Neuronal stem cell (in vitro differentiated cells): ENCODE measurements around the gene NDC1.

Source experiments
- DNase-seq: peaks from one replicate; pipeline ENCODE4 v3.0.0-alpha.2; 2013; ENCODE audit warnings: low spot score
- H2AFZ ChIP-seq: one replicate; pipeline ENCODE4 v1.6.1; 2013; ENCODE audit warnings: mild to moderate bottlenecking, low read length, inconsistent platforms
- H2AK5ac ChIP-seq: 2 replicates; pipeline ENCODE4 v1.6.1; 2013; ENCODE audit warnings: low read depth, mild to moderate bottlenecking, inconsistent platforms, low read length, moderate library complexity, mixed read lengths
- H2BK120ac ChIP-seq: 2 replicates; pipeline ENCODE4 v1.6.1; 2013; ENCODE audit warnings: low read depth, mild to moderate bottlenecking, inconsistent platforms, low read length, moderate library complexity, mixed read lengths
- H2BK12ac ChIP-seq: one replicate; pipeline ENCODE4 v1.6.1; 2013; ENCODE audit warnings: low read length, inconsistent platforms
- H2BK15ac ChIP-seq: 2 replicates; pipeline ENCODE4 v1.6.1; 2013; ENCODE audit warnings: mild to moderate bottlenecking, low read length, inconsistent platforms, mixed read lengths
- H2BK5ac ChIP-seq: one replicate; pipeline ENCODE4 v1.6.1; 2013; ENCODE audit warnings: inconsistent platforms, mild to moderate bottlenecking, low read length, moderate library complexity
- H3K14ac ChIP-seq: one replicate; pipeline ENCODE4 v1.6.1; 2013; ENCODE audit warnings: low read length, inconsistent platforms
- H3K18ac ChIP-seq: 2 replicates; pipeline ENCODE4 v1.6.1; 2013; ENCODE audit warnings: low read length, inconsistent platforms
- H3K23ac ChIP-seq: 2 replicates; pipeline ENCODE4 v1.6.1; 2013; ENCODE audit warnings: low read depth, mild to moderate bottlenecking, mixed read lengths, low read length, inconsistent platforms; ENCODE audit not compliant: poor library complexity
- H3K27ac ChIP-seq: replicated peaks from 3 replicates; pipeline ENCODE4 v1.5.1; 2013; ENCODE audit warnings: low read length, inconsistent platforms
- H3K27me3 ChIP-seq, 3 experiments: 2 replicates each; pipeline ENCODE4 v1.6.1; 2013; ENCODE audit warnings: low read length in 3 of 3, mild to moderate bottlenecking in 2 of 3, inconsistent platforms in 1 of 3, low read depth in 1 of 3, mixed read lengths in 1 of 3, moderate library complexity in 1 of 3; ENCODE audit not compliant: control insufficient read depth in 3 of 3, insufficient read depth in 3 of 3
- H3K36me3 ChIP-seq, 2 donors: replicated peaks in 1 of 2; 2 replicates each; pipeline ENCODE4 v1.6.1; 2013; ENCODE audit warnings: low read length in 2 of 2; ENCODE audit not compliant: control insufficient read depth in 2 of 2, insufficient read depth in 2 of 2
- H3K4ac ChIP-seq: 2 replicates; pipeline ENCODE4 v1.6.1; 2013; ENCODE audit warnings: inconsistent platforms, mild to moderate bottlenecking, low read length, moderate library complexity
- H3K4me1 ChIP-seq, 2 donors: 1 replicate in 1 of 2; 2 replicates in 1 of 2; pipeline ENCODE4 v1.6.1; 2013; ENCODE audit warnings: low read length in 2 of 2, low read depth in 1 of 2; ENCODE audit not compliant: control insufficient read depth in 2 of 2, insufficient read depth in 1 of 2
- H3K4me2 ChIP-seq: one replicate; pipeline ENCODE4 v1.6.1; 2013; ENCODE audit warnings: mild to moderate bottlenecking, low read length, inconsistent platforms; ENCODE audit not compliant: insufficient read depth, poor library complexity, severe bottlenecking
- H3K4me3 ChIP-seq, 2 donors: 2 replicates each; pipeline ENCODE4 v1.5.1; 2013; ENCODE audit warnings: low read length in 2 of 2, mild to moderate bottlenecking in 2 of 2, inconsistent platforms in 1 of 2, moderate library complexity in 1 of 2
- H3K79me1 ChIP-seq: one replicate; pipeline ENCODE4 v1.6.1; 2013; ENCODE audit warnings: low read depth, mild to moderate bottlenecking, inconsistent platforms, low read length, moderate library complexity
- H3K9ac ChIP-seq: one replicate; pipeline ENCODE4 v1.6.1; 2013; ENCODE audit warnings: mild to moderate bottlenecking, low read depth, low read length, inconsistent platforms; ENCODE audit not compliant: poor library complexity
- H3K9me3 ChIP-seq, 2 donors: replicated peaks in 1 of 2; 2 replicates each; pipeline versions ENCODE3 to v1.6.1; 2013; ENCODE audit warnings: low read length in 2 of 2, mild to moderate bottlenecking in 2 of 2, inconsistent platforms in 1 of 2, low read depth in 1 of 2, mixed read lengths in 1 of 2, moderate library complexity in 1 of 2; ENCODE audit not compliant: control insufficient read depth in 2 of 2, insufficient read depth in 1 of 2
- H4K8ac ChIP-seq: one replicate; pipeline ENCODE4 v1.6.1; 2013; ENCODE audit warnings: low read depth, mild to moderate bottlenecking, inconsistent platforms, low read length, moderate library complexity
- H4K91ac ChIP-seq: one replicate; pipeline ENCODE4 v1.6.1; 2013; ENCODE audit warnings: low read length, low read depth, mild to moderate bottlenecking, inconsistent platforms; ENCODE audit not compliant: poor library complexity
- WGBS, 2 donors: extraction: QIAGEN DNeasy Blood & Tissue Kit; methylation state at CpG; one replicate each; pipeline ENCODE4 v1.1.7; 2013; ENCODE audit warnings: missing lambda C conversion rate in 2 of 2, mixed read lengths in 1 of 2; ENCODE audit not compliant: insufficient read length in 2 of 2, insufficient replicate concordance in 1 of 2; ENCODE audit errors: extremely low coverage in 2 of 2; 5-methylcytosine and 5-hydroxymethylcytosine counted together

NDC1 gene

DNA sequence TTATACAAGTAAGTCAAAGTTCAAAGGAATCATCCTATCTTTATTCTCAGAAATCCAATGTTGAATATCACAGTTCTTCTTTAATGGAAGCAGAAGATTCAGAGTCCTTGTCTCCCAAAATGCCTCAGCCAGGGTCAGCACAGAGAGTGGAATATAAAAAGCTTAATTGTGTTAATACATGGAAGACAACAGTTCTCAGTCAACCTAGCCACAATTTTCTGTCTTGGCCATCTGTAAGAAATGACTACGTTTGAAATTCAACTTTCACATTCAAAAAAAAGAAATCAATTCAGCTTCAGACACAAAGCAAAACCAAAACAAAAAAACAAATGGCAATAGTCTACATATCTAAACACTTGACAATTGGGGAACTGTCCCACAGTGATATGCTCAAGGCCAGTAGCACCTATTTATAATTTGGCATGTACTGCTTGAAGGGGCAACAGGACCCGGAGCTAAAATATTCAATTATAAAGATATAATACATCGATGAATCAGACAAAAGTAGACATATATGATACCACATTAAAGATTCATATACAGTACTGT is 71.8 kb downstream of the NDC1 start:
- H2BK12ac ChIP-seq: no peak overlapping the region
- no peak overlapping the region for H3K23ac ChIP-seq
- H3K9me3 ChIP-seq: no peaks in the 10 kb centered on the region
- H3K79me1 ChIP-seq: no peaks in the 10 kb centered on the region
- no peak overlapping the region for H2BK5ac ChIP-seq
- H3K27ac ChIP-seq: no peak overlapping the region
- H4K8ac ChIP-seq: no peak overlapping the region
- DNase-seq: no peak
- no peak overlapping the region for H2BK120ac ChIP-seq
- H3K18ac ChIP-seq: no peak overlapping the region
- no peak overlapping the region for H2AK5ac ChIP-seq
- H3K27me3 ChIP-seq: no peaks in the 10 kb centered on the region
- H3K36me3 ChIP-seq: peaks cover 0 to 65% of the 10 kb centered on the region in 2 donors
- no peak overlapping the region for H3K9ac ChIP-seq
- H3K4ac ChIP-seq: no peak overlapping the region
- no CpG with 5 or more reads among the region's 3 CpGs for WGBS, 2 donors
- no peaks in the 10 kb centered on the region for H3K4me1 ChIP-seq
- H3K4me3 ChIP-seq: no peak overlapping the region
- no peak overlapping the region for H2BK15ac ChIP-seq
- no peak overlapping the region for H3K4me2 ChIP-seq
- no peak overlapping the region for H4K91ac ChIP-seq
- no peak overlapping the region for H2AFZ ChIP-seq
- no peak overlapping the region for H3K14ac ChIP-seq

DNA sequence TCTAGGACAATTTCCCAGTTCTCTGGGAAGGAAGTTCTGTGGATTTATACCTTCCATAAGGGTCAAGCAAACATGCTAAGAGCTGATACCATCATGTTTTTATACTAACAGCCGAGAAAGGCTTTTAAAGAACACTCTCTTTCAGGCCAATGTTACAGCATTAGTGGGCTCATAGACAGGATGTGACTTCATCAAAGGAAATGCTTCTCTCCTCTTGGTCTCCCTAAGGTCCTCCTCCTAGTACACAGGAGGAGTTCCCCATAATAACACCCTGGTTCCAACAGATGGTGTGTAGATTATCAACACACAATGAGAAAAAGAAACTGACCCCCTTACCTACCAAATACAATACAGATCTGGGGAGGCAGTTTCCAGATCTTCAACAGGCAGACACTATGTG is 72.4 kb downstream of the NDC1 start:
- Histone ChIP-seq H3K36me3 (peaks cover 0 to 59% of the 10 kb centered on the region in 2 donors), H3K23ac (no peak overlapping the region), H3K27ac (no peak overlapping the region), H3K79me1 (no peaks in the 10 kb centered on the region), H2AK5ac (no peak overlapping the region), H3K4me2 (no peak overlapping the region), H2BK5ac (no peak overlapping the region), H2BK15ac (no peak overlapping the region), H3K9me3 (no peaks in the 10 kb centered on the region), H4K91ac (no peak overlapping the region), H3K18ac (no peak overlapping the region), H3K4me3 (no peak overlapping the region), H3K27me3 (no peaks in the 10 kb centered on the region), H2AFZ (no peak overlapping the region), H3K9ac (no peak overlapping the region), H3K14ac (no peak overlapping the region), H3K4ac (no peak overlapping the region), H3K4me1 (no peaks in the 10 kb centered on the region), H4K8ac (no peak overlapping the region), H2BK12ac (no peak overlapping the region), H2BK120ac (no peak overlapping the region)
- WGBS, 2 donors: no CpG with 5 or more reads among the region's 1 CpG
- no peak for DNase-seq

DNA sequence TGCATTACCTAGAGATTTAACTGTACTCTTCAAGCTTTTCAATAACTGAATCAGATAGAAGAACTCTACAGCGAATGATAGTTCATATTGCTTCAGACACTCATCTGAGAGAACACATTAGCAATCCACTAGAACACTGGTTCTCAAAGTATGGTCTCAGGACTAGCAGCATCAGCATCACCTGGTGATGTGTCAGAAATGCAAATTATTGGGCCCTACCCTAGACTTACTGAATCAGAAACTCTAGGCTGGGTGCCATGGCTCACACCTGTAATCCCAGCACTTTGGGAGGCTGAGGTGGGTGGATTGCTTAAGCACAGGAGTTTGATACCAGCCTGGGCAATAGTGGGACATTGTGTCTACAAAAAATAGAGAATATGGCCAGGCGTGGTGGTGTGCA is 74.2 kb downstream of the NDC1 start:
- H3K23ac ChIP-seq: no peak overlapping the region
- no peaks in the 10 kb centered on the region for H3K79me1 ChIP-seq
- H3K4me2 ChIP-seq: no peak overlapping the region

DNA sequence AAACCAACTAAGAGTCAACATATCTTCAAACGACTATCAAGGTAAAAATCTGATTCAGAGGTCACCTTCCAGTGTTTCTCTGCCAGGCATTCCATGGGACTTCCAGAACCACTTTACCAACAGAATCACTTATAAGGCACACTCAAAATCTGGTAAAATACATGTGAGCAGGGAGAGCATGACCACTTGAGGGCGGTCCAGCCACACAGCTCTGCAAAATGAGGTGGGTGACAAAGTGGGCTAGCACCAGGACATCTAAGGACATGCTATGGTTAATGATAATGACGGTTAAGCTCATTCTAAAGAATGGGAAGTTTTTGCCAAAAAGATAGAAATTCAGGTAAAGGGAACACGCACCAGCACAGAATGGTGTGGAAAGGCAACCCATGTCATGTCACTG is 74.6 kb downstream of the NDC1 start:
- no peak overlapping the region for H3K27ac ChIP-seq
- no peak overlapping the region for H2AK5ac ChIP-seq
- H2BK5ac ChIP-seq: no peak overlapping the region
- no peak overlapping the region for H2BK12ac ChIP-seq
- H3K14ac ChIP-seq: no peak overlapping the region
- H3K27me3 ChIP-seq: no peaks in the 10 kb centered on the region
- no peaks in the 10 kb centered on the region for H3K4me1 ChIP-seq
- no peak overlapping the region for H2BK15ac ChIP-seq
- peaks cover 0 to 2% of the 10 kb centered on the region in 2 donors for H3K9me3 ChIP-seq
- peaks cover 0 to 38% of the 10 kb centered on the region in 2 donors for H3K36me3 ChIP-seq
- no peak overlapping the region for H3K4me3 ChIP-seq
- H3K4ac ChIP-seq: no peak overlapping the region
- no peak overlapping the region for H2AFZ ChIP-seq
- no peaks in the 10 kb centered on the region for H3K79me1 ChIP-seq
- H4K8ac ChIP-seq: no peak overlapping the region
- H3K23ac ChIP-seq: no peak overlapping the region
- no peak overlapping the region for H3K4me2 ChIP-seq
- H3K18ac ChIP-seq: no peak overlapping the region
- no peak overlapping the region for H2BK120ac ChIP-seq
- no peak for DNase-seq
- no CpG with 5 or more reads among the region's 4 CpGs for WGBS, 2 donors
- no peak overlapping the region for H4K91ac ChIP-seq
- no peak overlapping the region for H3K9ac ChIP-seq

More for the DNA sequence above, 74.2 kb downstream of the NDC1 start:
- Histone ChIP-seq H3K18ac (no peak overlapping the region), H4K91ac (no peak overlapping the region), H3K14ac (no peak overlapping the region), H3K36me3 (peaks cover 0 to 43% of the 10 kb centered on the region in 2 donors), H3K9me3 (peaks cover 0 to 2% of the 10 kb centered on the region in 2 donors), H3K4ac (no peak overlapping the region), H2AK5ac (no peak overlapping the region), H4K8ac (no peak overlapping the region), H2AFZ (no peak overlapping the region), H3K9ac (no peak overlapping the region), H2BK5ac (no peak overlapping the region), H2BK15ac (no peak overlapping the region), H3K27me3 (no peaks in the 10 kb centered on the region), H2BK12ac (no peak overlapping the region), H3K4me1 (no peaks in the 10 kb centered on the region), H3K4me3 (no peak overlapping the region), H3K27ac (no peak overlapping the region), H2BK120ac (no peak overlapping the region)
- no CpG with 5 or more reads among the region's 2 CpGs for WGBS, 2 donors
- DNase-seq: no peak
